GM12864 (cell line): ENCODE measurements around the gene UBE2J2.

Experiments
- DNase-seq: peaks from one replicate; pipeline ENCODE4 v3.0.0-alpha.2; 2011; ENCODE audit warnings: low read depth
- H3K4me3 ChIP-seq: 2 replicates; pipeline ENCODE4 v1.5.1; 2011; ENCODE audit warnings: mild to moderate bottlenecking, low read depth, low read length, control low read depth
- CTCF ChIP-seq: IDR thresholded peaks from 2 replicates; pipeline ENCODE4 v1.5.1; 2011; ENCODE audit warnings: low read depth, mild to moderate bottlenecking, moderate library complexity, low read length, control low read depth, inconsistent platforms; ENCODE audit errors: missing control alignments

Gene UBE2J2

DNA sequence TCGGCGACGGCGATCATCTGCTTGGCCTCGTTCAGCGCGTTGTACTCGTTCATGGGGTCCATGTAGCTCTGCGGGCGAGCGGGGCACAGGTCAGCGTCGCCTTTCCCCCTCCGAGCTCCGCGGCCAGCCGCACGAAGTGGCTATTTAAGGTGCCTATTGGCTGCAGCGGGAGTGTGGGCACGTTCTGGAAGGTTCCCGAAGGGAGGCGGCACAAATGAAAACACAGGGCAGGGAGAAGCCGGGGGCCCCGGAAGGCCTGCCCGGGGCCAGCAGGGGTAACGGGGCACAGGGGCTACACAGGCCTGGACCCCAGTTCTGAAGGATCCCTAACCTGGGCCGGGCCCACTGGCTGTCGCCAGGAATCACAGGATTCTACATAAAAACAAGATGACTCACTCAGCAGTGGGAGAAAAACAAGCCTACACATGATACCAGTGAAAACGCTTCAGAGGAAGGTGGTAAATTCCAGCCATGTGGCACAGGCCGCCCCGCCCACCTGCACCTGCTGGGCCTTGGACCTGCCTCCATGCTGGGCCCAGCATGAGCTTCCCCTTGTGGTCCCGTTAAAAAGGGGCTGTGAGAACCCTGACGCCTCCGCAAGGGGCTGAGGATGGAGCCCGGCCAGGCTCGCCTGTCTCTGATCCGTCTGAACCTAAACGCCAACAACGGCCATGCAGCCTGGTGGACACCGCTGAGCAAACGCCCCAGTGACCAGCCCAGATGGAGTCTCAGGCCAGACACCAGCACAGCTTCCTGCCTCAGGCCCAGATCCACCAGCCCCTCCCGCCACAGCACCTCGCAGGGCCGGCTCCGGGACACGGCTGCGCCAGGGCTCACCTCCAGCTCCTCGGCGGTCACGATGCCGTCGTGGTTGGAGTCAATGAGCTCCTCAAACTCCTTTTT lies 55.8 kb downstream of the UBE2J2 start:
- DNase-seq: no peak
- no peak overlapping the region for H3K4me3 ChIP-seq
- TF ChIP-seq CTCF: no peak

DNA sequence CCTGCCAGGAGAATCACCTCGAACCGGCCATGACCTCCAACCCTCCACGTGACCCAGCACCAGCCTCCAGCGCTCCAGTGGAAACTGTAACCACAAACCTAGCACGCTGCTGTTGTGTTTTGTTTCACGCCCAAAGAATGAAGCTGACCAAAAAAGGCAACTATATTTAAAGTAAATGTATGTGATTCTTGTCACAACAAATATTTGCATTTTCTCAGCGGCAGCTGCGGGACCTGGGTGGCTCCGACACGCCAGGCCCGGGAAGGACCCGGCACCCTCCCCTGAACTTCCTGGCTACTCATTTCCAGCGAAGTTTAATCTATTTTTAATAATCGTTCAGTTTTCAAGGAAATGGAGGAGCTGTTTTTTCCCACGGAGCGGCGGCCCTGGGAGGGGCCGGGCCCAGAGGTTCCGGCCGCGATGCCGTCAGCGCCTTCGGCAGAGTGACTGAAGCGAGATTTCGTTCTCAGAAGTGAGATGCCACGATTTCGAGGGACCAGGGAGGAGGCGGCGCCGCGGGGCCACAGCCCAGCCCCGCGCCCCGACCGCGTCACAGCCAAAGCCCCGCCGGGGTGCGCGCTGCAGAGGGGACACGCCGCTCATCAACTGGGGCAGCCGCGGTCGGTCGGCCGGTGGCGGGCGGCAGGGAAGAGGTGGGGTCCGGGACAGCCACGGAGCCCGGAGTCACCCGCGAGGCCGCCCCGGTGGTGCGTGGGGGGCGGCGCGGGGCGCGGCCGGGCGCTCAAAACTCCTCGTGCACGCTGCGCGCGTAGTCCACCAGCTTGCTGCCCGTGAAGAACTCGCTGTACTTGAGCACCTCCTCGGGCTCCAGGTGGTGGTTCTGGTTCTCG lies 56.7 kb downstream of the UBE2J2 start:
- TF ChIP-seq CTCF: no peak
- no peak for DNase-seq
- no peak overlapping the region for H3K4me3 ChIP-seq

DNA sequence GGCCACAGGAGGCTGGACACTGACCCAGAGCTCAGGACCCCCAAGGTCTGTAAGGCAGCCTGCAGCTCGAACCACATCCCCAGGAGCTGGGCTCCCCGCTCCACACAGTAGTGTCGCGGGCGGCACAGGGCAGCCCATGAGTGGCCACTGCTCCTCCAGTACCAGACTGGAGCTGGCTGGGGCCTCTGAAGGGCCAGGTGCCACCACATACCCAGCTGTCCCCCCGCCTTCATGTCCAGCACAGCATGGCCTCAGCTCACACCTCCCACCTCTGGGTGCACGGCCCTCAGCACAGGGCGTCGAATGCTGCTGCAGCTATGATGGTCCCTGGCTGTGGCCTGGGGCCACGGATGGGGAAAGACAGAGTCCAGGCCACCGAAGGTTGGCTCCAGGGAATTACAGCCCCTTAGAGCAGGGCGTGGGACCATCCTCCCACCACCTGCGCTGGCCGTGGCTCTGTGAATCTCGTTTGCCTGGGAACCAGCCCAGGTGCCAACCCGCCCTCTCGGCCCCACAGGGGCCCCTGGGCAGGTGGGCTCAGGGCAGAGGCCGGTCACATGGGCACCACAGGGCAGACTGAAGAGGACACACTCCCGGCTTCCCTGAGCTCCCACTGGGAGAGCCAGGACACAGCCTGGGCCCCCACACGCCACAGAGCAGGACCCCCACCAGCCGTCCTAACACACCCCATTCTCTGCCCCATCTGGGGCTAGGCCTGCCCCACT lies 57.6 kb downstream of the UBE2J2 start:
- no peak for TF ChIP-seq CTCF
- no peak for DNase-seq
- H3K4me3 ChIP-seq: no peak overlapping the region

GRCh38 chr1:1215080-1215676 lies 58.5 kb downstream of the UBE2J2 start:
- TF ChIP-seq CTCF: no peak
- no peak overlapping the region for H3K4me3 ChIP-seq
- no peak for DNase-seq

- no peak within 1 kb of the TSS for H3K4me3 ChIP-seq
- TF ChIP-seq CTCF: no peak
- DNase-seq: no peak
Measured at GRCh38 chr1:1213345-1214265, 60.0 kb downstream of the UBE2J2 start, which contains the start of gene TNFRSF4. Gene TNFRSF4, minus strand, starts transcription at chr1:1214153. Its CDS starts 26 bp downstream, at chr1:1214127.
